Stimulated activated naive CD8-positive, alpha-beta T cell treated with anti-CD3 and anti-CD28 coated beads, Interleukin-15, amount 100 ng/mL, for 72 hours (primary cell): ENCODE data around the gene DZIP1L.

Source experiments
- ATAC-seq: fragments of 150-1000 bp; cut with Tn5 transposase; 2 replicates; pipeline ENCODE4 v1.10.0; 2021; ENCODE audit warnings: mild to moderate bottlenecking, moderate library complexity
- DNase-seq, 2 donors: peaks; one replicate each; pipeline ENCODE4 v3.0.0; 2021 to 2022
- H3K27ac Mint-ChIP-seq, 2 donors: one replicate each; pipeline ENCODE4 v1.8.0; 2022; ENCODE audit warnings: mild to moderate bottlenecking in 2 of 2, mixed read lengths in 2 of 2, moderate library complexity in 2 of 2
- H3K27me3 Mint-ChIP-seq: one replicate; pipeline ENCODE4 v1.8.0; 2022; ENCODE audit warnings: mixed read lengths
- H3K4me1 Mint-ChIP-seq: one replicate; pipeline ENCODE4 v1.8.0; 2022; ENCODE audit warnings: mild to moderate bottlenecking, mixed read lengths
- H3K4me3 Mint-ChIP-seq, 2 donors: one replicate each; pipeline ENCODE4 v1.8.0; 2022; ENCODE audit warnings: mild to moderate bottlenecking in 2 of 2, mixed read lengths in 2 of 2, moderate library complexity in 1 of 2
- H3K9me3 Mint-ChIP-seq, 2 donors: one replicate each; pipeline ENCODE4 v1.8.0; 2022; ENCODE audit warnings: mixed read lengths in 2 of 2

The DZIP1L gene

DNA sequence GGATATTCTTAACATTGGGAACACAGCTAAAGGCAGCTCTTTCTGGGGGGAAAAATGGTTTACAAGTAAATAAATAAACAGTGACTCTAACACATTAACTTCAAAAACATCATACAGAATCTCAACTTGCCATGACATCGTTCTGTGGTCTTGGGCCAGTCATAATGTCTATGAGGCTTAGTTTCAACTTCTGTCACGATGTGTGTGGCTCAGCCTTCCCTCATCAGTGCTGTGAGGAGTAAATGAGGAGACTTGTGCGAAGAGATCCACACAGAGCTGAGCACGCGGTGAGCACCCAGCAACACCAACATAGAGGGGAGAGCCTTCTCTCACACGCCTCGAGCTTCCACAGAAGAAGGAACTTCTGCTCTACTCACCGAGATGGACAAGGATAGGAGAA is 49.0 kb downstream of the DZIP1L start:
- Mint-ChIP-seq H3K27me3 (peaks cover 39% of the 10 kb centered on the region), H3K4me3 (peak overlapping the region; percentile 44 to 70), H3K9me3 (no peaks in the 10 kb centered on the region), H3K27ac (peak overlapping the region; percentile 89 to 96), H3K4me1 (peaks cover 20% of the 10 kb centered on the region)
- ATAC-seq = peak; percentile 94
- peak; percentile 43 to 78 for DNase-seq

DNA sequence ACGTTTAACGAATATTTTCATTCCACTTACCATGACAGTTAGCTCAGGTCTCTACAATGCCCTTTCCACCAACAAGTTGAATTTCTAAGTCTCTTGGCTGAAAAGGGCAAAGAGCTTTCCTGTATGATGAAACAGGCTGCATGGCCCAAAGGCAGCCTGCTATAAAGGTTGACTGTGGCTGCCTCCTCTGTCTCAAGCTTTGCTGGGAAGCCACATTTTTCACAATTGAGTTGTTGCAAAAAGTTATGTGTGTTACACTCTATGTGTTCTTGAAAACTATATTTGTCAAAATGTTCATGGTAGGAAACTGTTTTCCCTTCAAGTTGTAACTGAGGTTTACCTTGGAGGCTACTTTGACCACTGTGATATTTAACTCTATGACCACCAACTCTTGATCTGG is 49.5 kb downstream of the DZIP1L start:
- peak overlapping the region; percentile 44 to 70 for H3K4me3 Mint-ChIP-seq
- H3K4me1 Mint-ChIP-seq = peaks cover 20% of the 10 kb centered on the region
- H3K27me3 Mint-ChIP-seq = peaks cover 35% of the 10 kb centered on the region
- H3K27ac Mint-ChIP-seq = peak overlapping the region; percentile 89 to 96
- ATAC-seq (peak; percentile 76), DNase-seq (peak in 1 of 2 donors; percentile 64)
- no peaks in the 10 kb centered on the region for H3K9me3 Mint-ChIP-seq

GRCh38 chr3:138063416-138063815 is 52.0 kb downstream of the DZIP1L start:
- no peak overlapping the region for H3K27ac Mint-ChIP-seq

DNA sequence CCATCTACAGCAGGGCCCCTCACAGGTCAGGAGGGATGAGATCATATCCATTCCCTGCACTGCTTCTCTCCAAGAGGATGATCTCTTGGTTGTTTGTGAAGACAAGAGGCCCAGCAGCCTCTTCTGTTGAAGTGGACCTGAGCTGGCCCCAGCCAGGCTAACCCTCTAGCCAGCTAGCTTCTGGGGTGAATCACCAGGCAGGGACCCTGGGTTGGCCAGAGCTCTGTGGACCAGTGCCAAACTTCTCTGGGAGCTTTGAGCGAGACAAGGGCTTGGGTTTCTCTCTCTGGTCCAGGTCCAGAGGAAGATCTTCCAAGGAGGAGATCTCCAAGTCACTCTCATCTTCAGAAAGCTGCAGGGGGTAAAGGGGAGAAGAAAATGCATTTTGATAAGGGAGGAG is 52.8 kb downstream of the DZIP1L start:
- Mint-ChIP-seq H3K27me3 (peaks cover 23% of the 10 kb centered on the region), H3K4me3 (no peak overlapping the region), H3K27ac (no peak overlapping the region), H3K9me3 (no peaks in the 10 kb centered on the region), H3K4me1 (peaks cover 20% of the 10 kb centered on the region)
- DNase-seq (no peak), ATAC-seq (no peak)

More at GRCh38 chr3:138063416-138063815, 52.0 kb downstream of the DZIP1L start:
- peaks cover 22% of the 10 kb centered on the region for H3K27me3 Mint-ChIP-seq
- peaks cover 20% of the 10 kb centered on the region for H3K4me1 Mint-ChIP-seq
- no peak for DNase-seq
- H3K4me3 Mint-ChIP-seq = no peak overlapping the region
- ATAC-seq = no peak
- no peaks in the 10 kb centered on the region for H3K9me3 Mint-ChIP-seq

DNA sequence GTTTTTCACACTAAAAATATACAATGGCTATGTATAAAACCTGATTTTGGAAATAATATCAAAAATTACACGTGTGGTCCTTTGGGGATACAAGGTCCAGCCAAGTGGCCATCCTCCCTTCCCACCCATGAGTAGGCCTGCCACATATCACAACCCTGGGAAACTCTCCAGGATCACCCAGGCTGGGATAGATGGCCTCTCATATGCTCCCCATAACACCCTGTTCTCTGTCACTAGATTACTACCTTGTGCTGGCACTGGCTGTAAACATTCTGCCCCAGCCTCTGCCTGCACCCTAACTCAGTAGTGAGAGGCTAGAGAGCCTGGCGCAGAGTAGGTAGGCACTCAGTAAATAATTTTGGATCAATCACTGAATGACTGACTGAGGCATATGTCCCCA is 53.4 kb downstream of the DZIP1L start:
- peaks cover 20% of the 10 kb centered on the region for H3K4me1 Mint-ChIP-seq
- peaks cover 23% of the 10 kb centered on the region for H3K27me3 Mint-ChIP-seq
- no peak overlapping the region for H3K4me3 Mint-ChIP-seq
- DNase-seq (no peak), ATAC-seq (no peak)
- H3K27ac Mint-ChIP-seq = no peak overlapping the region
- H3K9me3 Mint-ChIP-seq = no peaks in the 10 kb centered on the region

GRCh38 chr3:138060792-138061191 is 54.6 kb downstream of the DZIP1L start:
- Mint-ChIP-seq H3K4me1 (peaks cover 8% of the 10 kb centered on the region), H3K27me3 (peaks cover 31% of the 10 kb centered on the region), H3K4me3 (no peak overlapping the region), H3K27ac (no peak overlapping the region), H3K9me3 (no peaks in the 10 kb centered on the region)
- no peak for ATAC-seq
- no peak for DNase-seq

DNA sequence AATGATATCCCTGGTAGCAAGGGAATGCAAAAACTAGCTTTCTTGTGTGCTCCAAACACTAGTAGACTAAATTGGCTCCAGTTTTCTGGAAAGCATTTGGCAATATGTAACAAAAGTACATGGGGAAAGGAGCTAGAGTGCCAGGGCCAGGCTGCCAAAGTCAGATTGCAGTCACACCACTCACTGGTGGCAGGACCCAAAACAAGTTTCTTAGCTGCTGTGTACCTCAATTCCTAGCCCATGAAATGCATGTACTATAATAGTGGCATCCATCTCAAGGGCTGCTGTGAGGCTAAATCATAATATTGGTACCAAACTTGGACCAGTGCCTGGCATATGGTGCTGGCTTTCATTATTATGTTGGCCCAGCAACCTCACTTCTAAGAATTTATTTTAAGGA is 56.1 kb downstream of the DZIP1L start:
- H3K4me1 Mint-ChIP-seq = no peaks in the 10 kb centered on the region
- H3K9me3 Mint-ChIP-seq = no peaks in the 10 kb centered on the region
- H3K4me3 Mint-ChIP-seq = no peak overlapping the region
- peaks cover 34% of the 10 kb centered on the region for H3K27me3 Mint-ChIP-seq
- ATAC-seq (no peak), DNase-seq (no peak)
- no peak overlapping the region for H3K27ac Mint-ChIP-seq

DNA sequence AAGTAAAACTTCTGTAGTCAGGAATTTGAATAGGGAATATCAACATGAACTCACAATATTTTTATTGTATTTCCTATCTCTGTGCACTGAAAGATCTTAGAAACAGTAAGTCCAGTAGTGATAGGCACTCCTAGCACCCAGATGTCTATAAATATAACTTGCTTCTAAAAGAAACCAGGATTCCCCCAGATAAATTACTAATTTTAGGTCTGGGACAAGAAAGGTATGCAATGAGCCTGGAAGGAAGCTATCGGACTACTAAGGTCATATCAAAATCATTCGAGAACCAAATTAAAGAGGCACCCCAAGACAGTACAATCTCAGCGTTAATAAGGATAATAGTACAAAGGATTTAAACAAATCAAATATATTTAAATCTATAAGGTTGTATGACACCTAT is 58.0 kb downstream of the DZIP1L start:
- Mint-ChIP-seq H3K4me3 (no peak overlapping the region), H3K9me3 (no peaks in the 10 kb centered on the region), H3K4me1 (no peaks in the 10 kb centered on the region), H3K27ac (no peak overlapping the region), H3K27me3 (peaks cover 38% of the 10 kb centered on the region)
- ATAC-seq = no peak
- DNase-seq = no peak

DNA sequence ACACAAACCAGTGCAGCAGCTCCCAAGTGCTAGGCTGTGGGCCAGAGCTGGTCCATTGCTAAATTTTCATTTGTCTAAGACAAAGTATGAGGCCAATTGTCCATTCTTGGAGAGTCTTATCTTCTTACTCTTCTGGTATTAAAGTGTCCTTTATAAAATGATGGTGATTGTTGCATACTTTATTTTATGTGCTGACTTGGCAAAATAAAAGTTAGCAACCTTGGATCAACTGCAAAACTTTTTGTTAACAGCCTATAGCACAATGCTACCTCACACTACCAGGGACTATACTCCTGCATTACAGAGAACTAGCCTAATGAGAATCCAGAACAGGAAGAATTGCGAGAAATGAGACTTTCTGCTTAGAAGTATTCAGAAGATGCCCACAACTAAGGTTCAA is 61.4 kb downstream of the DZIP1L start:
- Mint-ChIP-seq H3K9me3 (peaks cover 5 to 6% of the 10 kb centered on the region in 2 donors), H3K4me3 (no peak overlapping the region), H3K4me1 (no peaks in the 10 kb centered on the region), H3K27ac (no peak overlapping the region), H3K27me3 (peaks cover 50% of the 10 kb centered on the region)
- ATAC-seq (no peak), DNase-seq (no peak)

DNA sequence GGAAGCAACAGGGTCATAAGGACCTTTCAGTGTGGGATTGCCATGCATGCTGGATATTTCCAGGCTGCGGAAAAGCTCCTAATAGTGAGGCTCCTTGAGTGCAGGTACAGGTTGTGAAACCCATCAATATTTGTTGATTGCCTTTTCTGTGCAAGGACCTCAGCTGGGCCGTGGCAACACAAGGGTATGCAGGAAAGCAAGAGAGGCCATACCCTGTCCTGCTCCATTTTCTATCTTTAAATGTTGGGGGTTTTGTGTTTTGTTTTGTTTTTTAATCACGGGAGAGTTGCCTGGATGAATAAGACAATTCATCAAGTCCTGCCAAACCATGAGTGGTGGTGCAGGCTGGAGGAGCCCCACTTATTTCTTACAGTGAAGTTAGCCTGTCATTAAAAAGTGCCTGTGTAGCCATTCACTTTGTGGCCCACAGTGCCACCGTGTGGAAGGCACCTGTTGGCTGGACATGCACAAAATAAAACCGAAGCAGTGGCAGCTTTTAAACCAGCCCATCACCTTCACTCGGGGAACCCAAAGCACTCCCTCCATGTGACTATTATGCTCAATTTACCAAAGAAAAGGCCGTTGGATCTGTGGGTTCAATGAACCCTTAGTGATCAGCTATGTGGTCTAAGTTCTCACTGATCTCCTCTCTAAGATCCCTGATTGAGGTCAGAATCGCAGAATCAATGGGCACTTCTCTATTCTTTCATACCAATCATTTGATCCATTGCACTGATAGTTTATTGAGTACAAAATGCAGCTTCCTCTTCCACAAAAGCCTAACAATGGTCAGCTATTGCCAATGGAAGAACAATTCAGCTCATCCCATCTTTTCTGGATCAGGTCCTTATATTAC is 63.2 kb downstream of the DZIP1L start:
- H3K27ac Mint-ChIP-seq = no peak overlapping the region
- ATAC-seq (peak; percentile 56), DNase-seq (peak; percentile 16 to 37)
- peaks cover 5 to 6% of the 10 kb centered on the region in 2 donors for H3K9me3 Mint-ChIP-seq
- peaks cover 43% of the 10 kb centered on the region for H3K27me3 Mint-ChIP-seq
- no peak overlapping the region for H3K4me3 Mint-ChIP-seq
- H3K4me1 Mint-ChIP-seq = no peaks in the 10 kb centered on the region

- no peak overlapping the region for H3K4me3 Mint-ChIP-seq
- H3K4me1 Mint-ChIP-seq = no peaks in the 10 kb centered on the region
- peaks cover 46% of the 10 kb centered on the region for H3K27me3 Mint-ChIP-seq
- DNase-seq (no peak), ATAC-seq (no peak)
- H3K27ac Mint-ChIP-seq = no peak overlapping the region
- H3K9me3 Mint-ChIP-seq = peaks cover 5 to 6% of the 10 kb centered on the region in 2 donors
Observed at GRCh38 chr3:138049157-138049919, 66.1 kb downstream of the DZIP1L start.

DNA sequence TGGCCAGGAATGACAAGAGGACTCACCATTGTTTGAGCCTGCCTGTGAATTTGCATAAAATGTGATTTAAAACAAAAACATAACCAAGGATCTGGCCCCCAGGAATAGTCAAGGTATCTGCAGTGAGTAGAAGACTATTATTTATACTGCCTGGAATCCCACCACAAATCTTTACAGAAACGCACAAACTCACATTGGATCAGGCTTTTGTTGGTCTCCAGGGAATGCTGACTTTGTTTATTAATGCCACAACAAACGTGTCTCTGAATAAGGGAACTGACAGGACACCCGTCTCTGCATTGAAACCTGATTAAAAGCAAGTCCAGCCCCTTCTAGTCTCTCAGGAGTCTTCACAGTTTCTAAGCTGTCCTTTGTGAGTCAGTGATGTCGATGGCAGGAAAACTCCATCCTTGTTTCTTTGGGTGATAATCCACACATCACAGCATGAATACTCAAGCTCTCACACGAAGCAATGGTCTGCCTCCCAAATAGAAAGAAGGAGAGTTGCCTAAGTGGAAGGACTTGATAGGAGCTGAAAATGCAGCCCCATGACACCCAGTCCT is 67.7 kb downstream of the DZIP1L start:
- ATAC-seq = no peak
- no peak for DNase-seq
- Mint-ChIP-seq H3K27me3 (peaks cover 44% of the 10 kb centered on the region), H3K4me3 (no peak overlapping the region), H3K27ac (no peak overlapping the region), H3K9me3 (peaks cover 5 to 6% of the 10 kb centered on the region in 2 donors), H3K4me1 (no peaks in the 10 kb centered on the region)

GRCh38 chr3:138046955-138047354 is 68.5 kb downstream of the DZIP1L start:
- no peaks in the 10 kb centered on the region for H3K4me1 Mint-ChIP-seq
- ATAC-seq = peak; percentile 37
- H3K27me3 Mint-ChIP-seq = peaks cover 37% of the 10 kb centered on the region
- DNase-seq = no peak
- no peak overlapping the region for H3K4me3 Mint-ChIP-seq
- no peak overlapping the region for H3K27ac Mint-ChIP-seq
- H3K9me3 Mint-ChIP-seq = peaks cover 5 to 6% of the 10 kb centered on the region in 2 donors

GRCh38 chr3:138046085-138046484 is 69.3 kb downstream of the DZIP1L start:
- DNase-seq (no peak), ATAC-seq (no peak)
- Mint-ChIP-seq H3K4me3 (no peak overlapping the region), H3K27me3 (peaks cover 36% of the 10 kb centered on the region), H3K27ac (no peak overlapping the region), H3K9me3 (peaks cover 5 to 6% of the 10 kb centered on the region in 2 donors), H3K4me1 (no peaks in the 10 kb centered on the region)

DNA sequence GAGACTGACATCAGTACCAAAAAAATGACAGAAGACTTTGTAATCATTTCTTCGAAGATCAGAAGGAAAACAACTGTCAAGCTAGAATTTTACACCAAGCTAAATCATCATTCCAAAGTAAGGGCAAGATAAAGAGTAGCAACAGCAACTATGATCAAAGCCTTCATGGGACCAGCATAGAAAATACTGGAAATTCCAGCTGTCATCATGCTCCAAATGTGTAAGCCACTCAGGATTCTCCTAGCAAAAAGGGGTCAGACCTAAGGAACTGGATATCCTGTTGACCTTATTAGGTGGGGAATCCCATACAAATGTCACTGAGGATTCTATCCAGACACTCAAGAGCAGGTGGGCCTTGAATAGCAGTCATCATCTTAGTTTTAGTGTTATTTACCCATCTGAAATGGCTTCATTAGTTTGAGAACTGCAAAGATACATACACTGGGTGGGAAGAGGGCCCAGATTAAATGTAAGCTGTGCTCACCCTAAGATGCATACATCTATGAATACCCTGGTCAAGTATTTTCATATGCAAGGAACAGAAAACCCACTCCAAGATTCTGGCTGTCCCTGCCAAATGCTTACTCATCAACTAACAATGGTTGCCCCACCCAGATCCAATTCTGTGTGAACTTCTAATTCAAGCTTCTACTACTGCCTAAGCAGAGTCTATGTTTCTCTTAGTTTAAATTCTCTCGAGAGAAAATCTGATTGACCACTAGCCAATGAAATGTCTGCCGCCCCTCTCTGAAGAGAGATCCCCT is 72.0 kb downstream of the DZIP1L start:
- Mint-ChIP-seq H3K4me3 (no peak overlapping the region), H3K27me3 (peaks cover 54% of the 10 kb centered on the region), H3K27ac (no peak overlapping the region), H3K4me1 (no peaks in the 10 kb centered on the region), H3K9me3 (no peaks in the 10 kb centered on the region)
- DNase-seq (no peak), ATAC-seq (no peak)
